Measurements from ENCODE around the gene NPIPB8. TPM values are rescaled to one million over a fixed set of nuclear protein-coding genes. Genes with fewer than 3 reads are reported as not detected.
"Not testable (repeated sequence)": the region's sequence is repeated elsewhere in the genome, so short reads cannot be mapped to it uniquely, and the experiment has no call there.

NPIPB8 gene
- total RNA-seq, 2 experiments from 2014 or later = not detected

- intact Hi-C loops (cut with micrococcal nuclease); H3K36me3 Mint-ChIP-seq (ENCODE audit: low read depth); H3K4me3 Mint-ChIP-seq; H3K27me3 Mint-ChIP-seq (ENCODE audit: low read depth); H3K9me3 Mint-ChIP-seq; H3K27ac Mint-ChIP-seq; DNase-seq: not testable (repeated sequence)
- H3K4me1 Mint-ChIP-seq (ENCODE audit: low read depth) = peaks cover 14% of the 10 kb centered on the region
- CTCF ChIA-PET = interaction anchor here (0.6 kb wide), 1 partner anchor 545 kb away, joined by 3 read pairs; no protein-coding TSS in a partner anchor
Observed at GRCh38 chr16:28608867-28609596, 28.8 kb upstream of the NPIPB8 start.

- no peak for DNase-seq
- CTCF ChIA-PET = interaction anchor here (0.6 to 0.7 kb wide), 3 partner anchors 51 to 546 kb away, joined by 3 read pairs; no protein-coding TSS in a partner anchor
- Mint-ChIP-seq H3K36me3 (ENCODE audit: low read depth) (no peaks in the 10 kb centered on the region), H3K27me3 (ENCODE audit: low read depth) (no peaks in the 10 kb centered on the region), H3K4me1 (ENCODE audit: low read depth) (peaks cover 14% of the 10 kb centered on the region), H3K27ac (no peak within 1 kb of the TSS), H3K4me3 (no peak within 1 kb of the TSS), H3K9me3 (no peaks in the 10 kb centered on the region)
- intact Hi-C loops (cut with micrococcal nuclease) = no loop called here
Observed at GRCh38 chr16:28609631-28610594, 28.0 kb upstream of the NPIPB8 start, which contains the start of gene SULT1A1. SULT1A1 (minus strand) TSS chr16:28610044; CDS start chr16:28608855, 1,189 bp downstream.

- DNase-seq = no peak
- no peaks in the 10 kb centered on the region for H3K36me3 Mint-ChIP-seq (ENCODE audit: low read depth)
- peaks cover 14% of the 10 kb centered on the region for H3K4me1 Mint-ChIP-seq (ENCODE audit: low read depth)
- no peak overlapping the region for H3K27ac Mint-ChIP-seq
- H3K4me3 Mint-ChIP-seq = no peak overlapping the region
- H3K9me3 Mint-ChIP-seq = no peaks in the 10 kb centered on the region
- H3K27me3 Mint-ChIP-seq (ENCODE audit: low read depth) = no peaks in the 10 kb centered on the region
- CTCF ChIA-PET = interaction anchor here (0.6 to 1.2 kb wide), 2 partner anchors 14 to 514 kb away, joined by 3 to 4 read pairs; partner anchors contain the start of gene SULT1A2
- intact Hi-C loops (cut with micrococcal nuclease) = no loop called here
Observed at GRCh38 chr16:28610595-28611191, 27.2 kb upstream of the NPIPB8 start.

- H3K27me3 Mint-ChIP-seq (ENCODE audit: low read depth); H3K27ac Mint-ChIP-seq; intact Hi-C loops (cut with micrococcal nuclease); CTCF ChIA-PET; DNase-seq; H3K4me3 Mint-ChIP-seq; H3K9me3 Mint-ChIP-seq; H3K36me3 Mint-ChIP-seq (ENCODE audit: low read depth): not testable (repeated sequence)
- peaks cover 14% of the 10 kb centered on the region for H3K4me1 Mint-ChIP-seq (ENCODE audit: low read depth)
Observed at GRCh38 chr16:28612359-28613280, 25.2 kb upstream of the NPIPB8 start.

DNA sequence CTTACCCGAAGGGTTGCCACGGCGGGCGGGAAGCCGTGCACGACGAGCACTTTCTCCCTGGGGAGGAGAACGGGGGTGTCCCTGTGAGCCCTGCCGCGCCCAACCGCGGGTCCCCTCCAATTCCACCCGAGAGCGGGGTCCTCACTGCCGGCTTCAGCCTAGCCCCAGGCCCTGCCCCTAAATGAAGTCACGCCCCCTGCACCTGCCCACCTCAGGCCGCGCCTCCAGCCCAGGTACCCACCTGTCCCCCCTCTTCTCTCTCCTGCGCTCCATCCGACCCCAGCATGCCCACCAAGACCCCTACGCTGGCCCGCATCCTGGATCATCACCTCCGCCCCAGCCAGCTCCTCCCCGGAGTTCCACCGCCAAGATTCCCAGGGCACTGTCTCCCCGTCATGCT lies 24.0 kb upstream of the NPIPB8 start:
- H3K4me3 Mint-ChIP-seq; H3K9me3 Mint-ChIP-seq; DNase-seq; intact Hi-C loops (cut with micrococcal nuclease); H3K27me3 Mint-ChIP-seq (ENCODE audit: low read depth); H3K36me3 Mint-ChIP-seq (ENCODE audit: low read depth); CTCF ChIA-PET; H3K27ac Mint-ChIP-seq: not testable (repeated sequence)
- peaks cover 14% of the 10 kb centered on the region for H3K4me1 Mint-ChIP-seq (ENCODE audit: low read depth)

DNA sequence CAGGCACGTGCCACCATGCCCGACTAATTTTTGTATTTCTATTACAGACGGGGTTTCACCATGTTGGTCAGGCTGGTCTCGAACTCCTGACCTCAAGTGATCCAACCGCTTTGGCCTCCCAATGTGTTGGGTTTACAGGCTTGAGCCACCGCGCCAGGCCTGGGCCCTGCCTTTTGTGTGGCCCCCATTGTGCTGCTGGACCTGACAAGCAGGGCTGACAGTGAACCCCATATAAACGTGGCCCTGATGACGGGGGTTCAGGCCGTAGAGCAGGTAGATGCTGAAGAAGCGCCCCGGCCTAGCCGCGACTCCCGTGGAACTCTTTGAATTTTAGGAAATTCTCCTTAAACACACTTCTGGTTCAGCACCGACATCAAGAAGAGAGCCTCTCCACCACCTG lies 23.3 kb upstream of the NPIPB8 start:
- H3K36me3 Mint-ChIP-seq (ENCODE audit: low read depth); CTCF ChIA-PET; intact Hi-C loops (cut with micrococcal nuclease); H3K27ac Mint-ChIP-seq; DNase-seq; H3K9me3 Mint-ChIP-seq; H3K4me3 Mint-ChIP-seq; H3K27me3 Mint-ChIP-seq (ENCODE audit: low read depth): not testable (repeated sequence)
- peaks cover 12% of the 10 kb centered on the region for H3K4me1 Mint-ChIP-seq (ENCODE audit: low read depth)

DNA sequence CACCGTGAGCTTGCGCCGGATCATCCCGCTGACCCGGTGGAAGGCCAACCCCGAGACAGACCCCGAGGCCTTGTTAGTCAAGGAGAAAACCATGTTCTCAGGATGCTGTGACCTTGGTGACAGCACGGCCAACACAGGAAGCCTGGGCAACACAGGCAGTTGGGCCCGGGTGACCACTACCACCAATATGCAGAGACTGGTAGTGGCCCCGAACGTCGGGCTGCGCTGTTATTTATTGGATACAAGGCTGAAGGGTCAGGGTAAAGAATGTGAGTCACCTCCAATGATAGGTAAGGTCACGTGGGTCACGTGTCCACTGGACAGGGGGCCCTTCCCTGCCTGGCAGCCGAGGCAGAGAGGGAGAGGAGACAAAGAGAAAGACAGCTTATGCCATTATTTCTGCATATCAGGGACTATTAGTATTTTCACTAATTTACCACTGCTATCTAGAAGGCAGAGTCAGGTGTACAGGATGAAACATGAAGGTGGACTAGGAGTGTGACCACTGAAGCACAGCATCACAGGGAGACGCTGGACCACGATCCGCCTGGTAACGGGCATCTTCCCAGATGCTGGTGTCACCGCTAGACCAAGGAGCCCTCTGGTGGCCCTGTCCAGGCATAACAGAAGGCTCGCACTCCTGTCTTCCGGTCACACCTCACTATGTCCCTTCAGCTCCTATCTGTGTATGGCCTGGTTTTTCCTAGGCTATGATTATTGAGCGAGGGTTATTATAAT lies 22.2 kb upstream of the NPIPB8 start:
- H3K27me3 Mint-ChIP-seq (ENCODE audit: low read depth); H3K27ac Mint-ChIP-seq; CTCF ChIA-PET: not testable (repeated sequence)

GRCh38 chr16:28616224-28616577 lies 21.7 kb upstream of the NPIPB8 start:
- CTCF ChIA-PET; H3K4me3 Mint-ChIP-seq; H3K4me1 Mint-ChIP-seq (ENCODE audit: low read depth); DNase-seq; H3K27ac Mint-ChIP-seq; intact Hi-C loops (cut with micrococcal nuclease); H3K27me3 Mint-ChIP-seq (ENCODE audit: low read depth); H3K9me3 Mint-ChIP-seq; H3K36me3 Mint-ChIP-seq (ENCODE audit: low read depth): not testable (repeated sequence)

More for the DNA sequence above, 22.2 kb upstream of the NPIPB8 start:
- intact Hi-C loops (cut with micrococcal nuclease); H3K36me3 Mint-ChIP-seq (ENCODE audit: low read depth); H3K4me3 Mint-ChIP-seq; H3K4me1 Mint-ChIP-seq (ENCODE audit: low read depth); H3K9me3 Mint-ChIP-seq: not testable (repeated sequence)
- peak; percentile 48 for DNase-seq

DNA sequence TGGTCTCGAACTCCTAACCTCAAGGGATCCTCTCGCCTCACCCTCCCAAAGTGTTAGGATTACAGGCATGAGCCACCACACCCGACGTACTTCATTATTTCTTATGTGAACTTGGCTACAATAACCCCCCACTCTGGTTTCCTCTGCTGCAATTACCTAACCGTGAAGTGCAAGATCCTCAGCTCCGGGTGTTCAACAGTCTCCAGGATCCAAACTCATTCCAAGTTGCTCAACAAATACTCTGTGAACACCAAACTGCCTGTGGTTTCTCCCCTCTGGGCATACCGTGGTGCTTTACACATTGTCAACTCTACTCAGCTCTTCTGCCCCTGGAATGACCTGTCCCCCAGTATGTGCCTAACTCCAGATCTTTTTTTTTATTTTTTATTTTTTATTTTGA lies 21.2 kb upstream of the NPIPB8 start:
- CTCF ChIA-PET = no interaction called here
- Mint-ChIP-seq H3K9me3 (no peaks in the 10 kb centered on the region), H3K4me3 (no peak overlapping the region), H3K27ac (peak overlapping the region; percentile 32), H3K27me3 (ENCODE audit: low read depth) (no peaks in the 10 kb centered on the region), H3K4me1 (ENCODE audit: low read depth) (peaks cover 2% of the 10 kb centered on the region), H3K36me3 (ENCODE audit: low read depth) (peaks cover 8% of the 10 kb centered on the region)
- DNase-seq = no peak
- intact Hi-C loops (cut with micrococcal nuclease) = no loop called here

DNA sequence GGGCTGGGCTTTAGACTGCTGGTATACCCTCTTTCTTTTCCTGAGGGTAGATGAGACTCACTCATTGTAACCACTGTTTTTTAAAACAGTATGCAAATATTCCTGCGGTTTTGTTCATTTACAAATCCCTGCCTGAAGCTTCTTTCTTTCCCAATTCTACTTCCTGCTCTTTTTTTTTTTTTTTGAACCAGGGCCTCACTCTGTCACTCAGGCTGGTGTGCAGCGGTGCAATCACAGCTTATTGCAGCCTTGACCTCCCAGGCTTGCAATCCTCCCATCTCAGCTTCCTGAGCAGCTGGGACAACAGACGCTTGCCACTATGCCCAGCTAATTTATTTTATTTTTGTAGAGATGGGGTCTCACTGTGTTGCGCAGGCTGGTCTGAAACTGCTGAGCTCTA lies 20.0 kb upstream of the NPIPB8 start:
- no peak for DNase-seq
- no peak overlapping the region for H3K27ac Mint-ChIP-seq
- intact Hi-C loops (cut with micrococcal nuclease) = no loop called here
- peaks cover 8% of the 10 kb centered on the region for H3K36me3 Mint-ChIP-seq (ENCODE audit: low read depth)
- no peaks in the 10 kb centered on the region for H3K27me3 Mint-ChIP-seq (ENCODE audit: low read depth)
- CTCF ChIA-PET = interaction anchor here (0.6 kb wide), 1 partner anchor 115 kb away, joined by 3 read pairs; no protein-coding TSS in a partner anchor
- H3K9me3 Mint-ChIP-seq = no peaks in the 10 kb centered on the region
- H3K4me3 Mint-ChIP-seq = no peak overlapping the region
- peaks cover 13% of the 10 kb centered on the region for H3K4me1 Mint-ChIP-seq (ENCODE audit: low read depth)

DNA sequence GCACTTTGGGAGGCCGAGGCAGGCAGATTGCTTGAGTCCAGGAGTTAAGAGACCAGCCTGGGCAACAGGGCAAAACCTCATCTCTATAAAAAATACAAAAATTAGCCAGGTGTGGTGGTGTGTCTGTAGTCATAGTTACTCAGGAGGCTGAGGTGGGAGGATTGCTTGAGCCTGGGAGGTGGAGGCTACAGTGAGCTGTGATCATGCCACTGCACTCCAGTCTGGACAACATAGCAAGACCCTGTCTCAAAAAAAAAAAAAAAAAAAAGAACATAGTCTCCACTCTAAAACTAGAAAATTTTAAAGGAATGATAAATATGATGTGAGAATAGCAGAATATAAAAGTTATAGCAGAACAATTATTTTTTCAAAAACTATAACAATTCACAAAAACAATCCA lies 17.5 kb upstream of the NPIPB8 start:
- intact Hi-C loops (cut with micrococcal nuclease); H3K9me3 Mint-ChIP-seq; H3K27me3 Mint-ChIP-seq (ENCODE audit: low read depth); H3K4me3 Mint-ChIP-seq; DNase-seq; H3K27ac Mint-ChIP-seq; H3K36me3 Mint-ChIP-seq (ENCODE audit: low read depth): not testable (repeated sequence)
- CTCF ChIA-PET = interaction anchor here (0.8 kb wide), 1 partner anchor 45 kb away, joined by 3 read pairs; no protein-coding TSS in a partner anchor
- peaks cover 18% of the 10 kb centered on the region for H3K4me1 Mint-ChIP-seq (ENCODE audit: low read depth)
